Progenitor cell of endocrine pancreas (in vitro differentiated cells): ENCODE data around the gene DYNC1H1. TPM values are rescaled to one million over a fixed set of nuclear protein-coding genes. Genes with fewer than 3 reads are reported as not detected.
A peak's percentile ranks its signal among the peaks of the same experiment; 100 is the strongest.
"Not testable (repeated sequence)": the region's sequence is repeated elsewhere in the genome, so short reads cannot be mapped to it uniquely, and the experiment has no call there.

Experiments used
- DNase-seq: peaks from one replicate; pipeline ENCODE4 v3.0.0; 2021; ENCODE audit warnings: low spot score; ENCODE audit not compliant: unreplicated experiment
- H3K27ac Mint-ChIP-seq: 2 replicates; pipeline ENCODE4 v1.8.0; 2021; ENCODE audit warnings: mild to moderate bottlenecking, moderate library complexity, mixed read lengths
- H3K27me3 Mint-ChIP-seq: 2 replicates; pipeline ENCODE4 v1.8.0; 2021; ENCODE audit warnings: mixed read lengths
- H3K36me3 Mint-ChIP-seq: 2 replicates; pipeline ENCODE4 v1.8.0; 2022; ENCODE audit warnings: mixed read lengths; ENCODE audit not compliant: insufficient read depth
- H3K4me1 Mint-ChIP-seq: 2 replicates; pipeline ENCODE4 v1.8.0; 2021; ENCODE audit warnings: low read depth, mixed read lengths
- H3K4me3 Mint-ChIP-seq: 2 replicates; pipeline ENCODE4 v1.8.0; 2021; ENCODE audit warnings: low read depth, mild to moderate bottlenecking, moderate library complexity, mixed read lengths
- H3K9me3 Mint-ChIP-seq: 2 replicates; pipeline ENCODE4 v1.8.0; 2021; ENCODE audit warnings: low read depth, mixed read lengths
- total RNA-seq: library from RNA; stranded (reverse); gene quantifications from 2 replicates; pipeline ENCODE4 v1.2.1, GENCODE V29; 2021
- TF ChIP-seq, protein P1 (sequence below): fragments of 200-600 bp; sonication (generic); IDR thresholded peaks from one replicate; pipeline ENCODE4 v1.5.0; 2021; ENCODE audit warnings: antibody characterized with exemption, mild to moderate bottlenecking; ENCODE audit not compliant: unreplicated experiment

DYNC1H1 gene
- total RNA-seq, 1 donor from 2014 or later = 501 TPM

GRCh38 chr14:101977311-101978071 lies 13.1 kb downstream of the DYNC1H1 start:
- Mint-ChIP-seq H3K27me3 (no peaks in the 10 kb centered on the region), H3K36me3 (peaks cover 25% of the 10 kb centered on the region), H3K4me1 (peaks cover 6% of the 10 kb centered on the region), H3K4me3 (no peak overlapping the region), H3K9me3 (no peaks in the 10 kb centered on the region), H3K27ac (peak overlapping the region; percentile 10)
- TF ChIP-seq, protein P1, sequence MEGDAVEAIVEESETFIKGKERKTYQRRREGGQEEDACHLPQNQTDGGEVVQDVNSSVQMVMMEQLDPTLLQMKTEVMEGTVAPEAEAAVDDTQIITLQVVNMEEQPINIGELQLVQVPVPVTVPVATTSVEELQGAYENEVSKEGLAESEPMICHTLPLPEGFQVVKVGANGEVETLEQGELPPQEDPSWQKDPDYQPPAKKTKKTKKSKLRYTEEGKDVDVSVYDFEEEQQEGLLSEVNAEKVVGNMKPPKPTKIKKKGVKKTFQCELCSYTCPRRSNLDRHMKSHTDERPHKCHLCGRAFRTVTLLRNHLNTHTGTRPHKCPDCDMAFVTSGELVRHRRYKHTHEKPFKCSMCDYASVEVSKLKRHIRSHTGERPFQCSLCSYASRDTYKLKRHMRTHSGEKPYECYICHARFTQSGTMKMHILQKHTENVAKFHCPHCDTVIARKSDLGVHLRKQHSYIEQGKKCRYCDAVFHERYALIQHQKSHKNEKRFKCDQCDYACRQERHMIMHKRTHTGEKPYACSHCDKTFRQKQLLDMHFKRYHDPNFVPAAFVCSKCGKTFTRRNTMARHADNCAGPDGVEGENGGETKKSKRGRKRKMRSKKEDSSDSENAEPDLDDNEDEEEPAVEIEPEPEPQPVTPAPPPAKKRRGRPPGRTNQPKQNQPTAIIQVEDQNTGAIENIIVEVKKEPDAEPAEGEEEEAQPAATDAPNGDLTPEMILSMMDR = no peak
- no peak for DNase-seq

DNA sequence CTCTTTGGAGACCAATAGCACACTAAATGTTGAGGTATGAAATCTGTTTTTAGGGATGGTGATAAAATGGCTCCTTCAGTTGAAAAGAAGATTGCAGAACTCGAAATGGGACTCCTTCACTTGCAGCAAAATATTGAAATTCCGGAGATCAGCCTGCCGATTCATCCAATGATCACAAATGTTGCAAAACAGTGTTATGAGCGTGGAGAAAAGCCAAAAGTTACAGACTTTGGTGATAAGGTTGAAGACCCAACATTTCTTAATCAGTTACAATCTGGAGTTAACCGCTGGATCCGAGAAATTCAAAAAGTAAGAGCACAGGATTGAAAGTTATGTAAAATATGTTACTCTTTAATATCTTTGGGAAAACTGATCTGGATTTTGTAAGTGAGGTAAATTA lies 15.3 kb downstream of the DYNC1H1 start:
- no peak overlapping the region for H3K4me3 Mint-ChIP-seq
- TF ChIP-seq, protein P1 = no peak
- H3K36me3 Mint-ChIP-seq = peaks cover 30% of the 10 kb centered on the region
- H3K27me3 Mint-ChIP-seq = no peaks in the 10 kb centered on the region
- H3K27ac Mint-ChIP-seq = no peak overlapping the region
- H3K9me3 Mint-ChIP-seq = no peaks in the 10 kb centered on the region
- no peak for DNase-seq
- peaks cover 4% of the 10 kb centered on the region for H3K4me1 Mint-ChIP-seq

DNA sequence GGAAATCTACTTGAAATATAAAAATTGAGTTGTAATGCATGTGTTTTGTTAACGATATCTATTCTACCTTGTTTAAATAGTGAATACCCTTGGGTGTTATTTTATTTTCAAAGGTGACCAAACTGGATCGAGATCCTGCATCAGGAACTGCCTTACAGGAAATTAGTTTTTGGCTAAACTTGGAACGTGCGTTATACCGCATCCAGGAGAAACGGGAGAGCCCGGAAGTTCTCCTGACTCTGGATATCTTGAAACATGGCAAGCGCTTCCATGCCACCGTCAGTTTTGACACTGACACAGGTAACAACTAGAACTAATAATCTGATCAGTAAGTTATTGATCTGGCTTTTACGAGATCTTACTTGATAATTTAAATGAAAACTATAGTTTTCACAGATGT lies 15.9 kb downstream of the DYNC1H1 start:
- Mint-ChIP-seq H3K36me3 (peaks cover 30% of the 10 kb centered on the region), H3K27me3 (no peaks in the 10 kb centered on the region), H3K4me1 (peaks cover 4% of the 10 kb centered on the region), H3K9me3 (no peaks in the 10 kb centered on the region), H3K4me3 (no peak overlapping the region), H3K27ac (no peak overlapping the region)
- TF ChIP-seq, protein P1 = no peak
- DNase-seq = no peak

GRCh38 chr14:101980700-101981099 lies 16.3 kb downstream of the DYNC1H1 start:
- H3K27ac Mint-ChIP-seq = no peak overlapping the region
- peaks cover 31% of the 10 kb centered on the region for H3K36me3 Mint-ChIP-seq
- TF ChIP-seq, protein P1 = no peak

DNA sequence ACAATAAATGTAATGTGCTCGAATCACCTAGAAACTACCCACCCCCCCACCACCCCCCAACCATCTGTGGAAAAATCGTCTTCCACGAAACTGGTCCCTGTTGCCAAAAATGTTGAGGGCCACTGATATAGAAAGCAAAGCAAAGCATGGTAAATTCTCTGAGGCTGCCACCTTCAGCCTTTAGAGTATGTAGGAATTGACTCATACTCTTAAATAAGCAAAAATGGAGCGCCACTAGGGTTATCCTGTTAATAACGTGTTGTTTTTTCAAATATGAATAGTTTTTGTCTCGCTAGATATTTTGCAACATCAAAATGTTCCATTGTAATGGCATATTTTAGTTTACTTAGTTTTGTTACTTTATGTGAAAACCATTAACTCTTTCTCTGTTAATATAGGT lies 18.2 kb downstream of the DYNC1H1 start:
- no peak overlapping the region for H3K27ac Mint-ChIP-seq
- no peak overlapping the region for H3K4me3 Mint-ChIP-seq
- TF ChIP-seq, protein P1 = no peak
- H3K27me3 Mint-ChIP-seq = no peaks in the 10 kb centered on the region
- H3K9me3 Mint-ChIP-seq = no peaks in the 10 kb centered on the region
- H3K36me3 Mint-ChIP-seq = peaks cover 33% of the 10 kb centered on the region
- DNase-seq = no peak
- H3K4me1 Mint-ChIP-seq = peaks cover 4% of the 10 kb centered on the region

More at GRCh38 chr14:101980700-101981099, 16.3 kb downstream of the DYNC1H1 start:
- no peaks in the 10 kb centered on the region for H3K27me3 Mint-ChIP-seq
- no peak overlapping the region for H3K4me3 Mint-ChIP-seq
- H3K9me3 Mint-ChIP-seq = no peaks in the 10 kb centered on the region
- H3K4me1 Mint-ChIP-seq = peaks cover 4% of the 10 kb centered on the region
- no peak for DNase-seq

- H3K36me3 Mint-ChIP-seq = peaks cover 34% of the 10 kb centered on the region
- H3K27ac Mint-ChIP-seq, H3K4me3 Mint-ChIP-seq, H3K4me1 Mint-ChIP-seq, H3K27me3 Mint-ChIP-seq, DNase-seq, H3K9me3 Mint-ChIP-seq: not testable (repeated sequence)
Observed at GRCh38 chr14:101984831-101985230, 20.5 kb downstream of the DYNC1H1 start.
